Astrocyte of the spinal cord (primary cell): ENCODE results near the gene SUCNR1.
A peak's percentile ranks its signal among the peaks of the same experiment; 100 is the strongest.

Experiments used
- DNase-seq: peaks from one replicate; pipeline ENCODE4 v3.0.0; 2011; ENCODE audit warnings: low read depth, low spot score
- H3K4me3 ChIP-seq: 2 replicates; pipeline ENCODE4 v1.5.1; 2011; ENCODE audit warnings: low read depth, mild to moderate bottlenecking, low read length, moderate library complexity
- CTCF ChIP-seq: IDR thresholded peaks from 2 replicates; pipeline ENCODE4 v1.5.1; 2012; ENCODE audit warnings: low read depth, mild to moderate bottlenecking, low read length, inconsistent platforms
- in situ Hi-C: cut with HindIII; loops from 2 replicates; pipeline ENCODE4 v1.10.0; 2017; ENCODE audit warnings: low sequenced_read_pairs

Gene SUCNR1

GRCh38 chr3:151900884-151901643, 27.6 kb downstream of the SUCNR1 start:
- H3K4me3 ChIP-seq = no peak overlapping the region
- no peak for DNase-seq
- in situ Hi-C loops = no loop called here
- TF ChIP-seq CTCF = no peak

GRCh38 chr3:151901644-151902285, 28.3 kb downstream of the SUCNR1 start:
- no peak for DNase-seq
- H3K4me3 ChIP-seq = no peak overlapping the region
- TF ChIP-seq CTCF = no peak
- in situ Hi-C loops = no loop called here

DNA sequence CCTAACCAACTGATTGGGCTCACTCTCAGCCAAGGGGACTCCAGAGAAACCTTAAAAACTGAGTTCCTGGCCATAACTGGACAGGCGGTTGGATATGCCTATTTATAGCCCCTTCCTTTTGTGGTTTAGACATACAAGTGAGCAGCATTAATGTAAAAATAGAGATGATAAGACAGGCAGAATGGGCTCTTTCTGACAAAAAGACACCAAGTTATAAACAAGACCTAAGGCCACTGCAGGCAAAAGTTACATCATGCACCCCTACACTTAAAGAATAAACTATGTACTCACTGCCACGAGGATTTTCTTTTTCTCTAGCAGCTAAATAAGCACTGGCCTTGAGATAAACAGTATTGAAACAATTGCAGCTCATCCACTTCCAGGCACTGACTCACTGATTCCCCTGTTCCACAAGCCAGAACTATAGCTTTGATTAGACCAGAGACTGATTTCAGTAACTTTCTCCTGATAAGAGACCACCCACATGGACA, 30.1 kb downstream of the SUCNR1 start:
- no peak for TF ChIP-seq CTCF
- H3K4me3 ChIP-seq = no peak overlapping the region
- in situ Hi-C loops = no loop called here
- peak; percentile 63 for DNase-seq

DNA sequence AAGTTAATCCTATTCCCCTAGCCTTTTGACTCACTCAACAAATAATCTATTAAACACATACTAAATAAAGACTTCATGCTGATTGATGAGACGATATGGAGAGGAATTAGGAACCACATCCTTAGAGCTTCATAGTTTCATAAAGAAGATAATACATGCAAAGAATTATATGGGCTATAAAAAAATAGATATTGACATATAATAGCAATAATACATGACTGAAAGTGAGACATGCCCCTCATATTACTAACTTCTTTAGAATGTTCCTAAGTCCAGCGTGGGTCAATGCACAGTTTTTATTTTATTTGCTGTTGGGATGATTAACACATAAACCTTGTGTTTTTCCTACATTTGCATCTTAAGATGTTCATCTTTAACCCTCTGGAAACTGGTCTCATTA, 32.2 kb downstream of the SUCNR1 start:
- TF ChIP-seq CTCF = no peak
- in situ Hi-C loops = no loop called here
- DNase-seq = no peak
- no peak overlapping the region for H3K4me3 ChIP-seq

GRCh38 chr3:151906751-151907150, 33.3 kb downstream of the SUCNR1 start:
- no peak for DNase-seq
- no peak for TF ChIP-seq CTCF
- in situ Hi-C loops = no loop called here
- no peak overlapping the region for H3K4me3 ChIP-seq

GRCh38 chr3:151908399-151908798, 35.0 kb downstream of the SUCNR1 start:
- TF ChIP-seq CTCF = no peak
- H3K4me3 ChIP-seq = no peak overlapping the region
- DNase-seq = no peak
- in situ Hi-C loops = no loop called here
